NCI-H128 (cell line): ENCODE results near the gene DGKB.

Experiments
- DNase-seq: peaks from one replicate; lab custom pipeline; 2025; ENCODE audit not compliant: unreplicated experiment; lab: John Stamatoyannopoulos, UW

DGKB gene

DNA sequence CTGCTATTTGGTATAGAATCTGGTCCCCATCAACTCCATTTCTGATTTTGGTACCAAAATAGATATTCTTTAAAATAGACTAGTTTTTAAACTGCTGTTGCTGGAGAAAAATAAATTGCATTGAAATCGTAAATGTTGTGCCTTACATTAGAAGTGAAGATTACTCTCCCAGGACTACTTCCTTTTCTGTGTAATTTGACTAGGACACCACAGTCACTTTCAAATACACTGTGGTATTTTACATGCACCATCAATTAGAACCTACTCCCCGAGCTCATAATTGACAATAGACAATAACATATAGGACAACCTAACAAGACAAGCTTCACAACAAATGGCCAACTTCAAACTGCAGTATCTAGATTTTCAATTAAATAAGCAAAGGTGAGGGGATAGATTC is 211.5 kb downstream of the DGKB start:
- DNase-seq, result no peak

DNA sequence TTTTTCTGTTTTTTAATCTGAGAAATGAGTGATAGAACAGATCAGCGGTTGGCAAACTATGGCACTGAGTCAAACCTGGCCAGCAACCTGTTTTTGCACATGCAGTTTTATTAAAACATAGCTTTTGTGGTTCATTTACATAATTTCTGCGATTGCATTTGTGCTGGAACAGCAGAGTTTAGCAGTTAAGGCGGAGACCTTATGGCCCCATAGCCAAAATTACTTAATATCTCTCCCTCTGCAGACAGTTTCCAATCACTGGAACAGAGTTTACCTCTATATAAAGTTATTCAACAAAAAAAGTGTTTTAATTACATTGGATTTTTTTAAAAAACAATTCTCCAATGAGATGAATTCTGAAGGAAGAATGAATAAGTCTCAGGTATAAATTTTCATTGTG is 212.1 kb downstream of the DGKB start:
- DNase-seq, result no peak

DNA sequence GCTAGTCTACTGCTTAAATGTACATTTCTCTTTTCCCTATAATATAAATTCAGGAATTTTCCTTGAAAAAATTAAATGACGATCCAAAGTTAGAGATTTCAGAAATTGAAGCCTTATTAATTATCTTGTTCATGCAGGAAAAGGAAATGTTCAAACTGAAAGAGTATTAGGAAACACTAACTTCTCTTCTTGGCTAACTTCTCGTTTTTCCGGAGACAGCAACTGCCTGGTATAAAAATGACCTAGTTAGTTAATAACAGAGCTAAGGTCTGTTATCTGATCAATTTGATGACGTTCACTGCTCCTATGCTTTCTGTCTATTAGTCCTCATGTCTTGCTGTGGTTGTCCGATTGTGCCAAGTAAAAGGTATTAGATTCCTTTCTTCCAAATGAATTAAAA is 212.5 kb downstream of the DGKB start:
- DNase-seq, result no peak

DNA sequence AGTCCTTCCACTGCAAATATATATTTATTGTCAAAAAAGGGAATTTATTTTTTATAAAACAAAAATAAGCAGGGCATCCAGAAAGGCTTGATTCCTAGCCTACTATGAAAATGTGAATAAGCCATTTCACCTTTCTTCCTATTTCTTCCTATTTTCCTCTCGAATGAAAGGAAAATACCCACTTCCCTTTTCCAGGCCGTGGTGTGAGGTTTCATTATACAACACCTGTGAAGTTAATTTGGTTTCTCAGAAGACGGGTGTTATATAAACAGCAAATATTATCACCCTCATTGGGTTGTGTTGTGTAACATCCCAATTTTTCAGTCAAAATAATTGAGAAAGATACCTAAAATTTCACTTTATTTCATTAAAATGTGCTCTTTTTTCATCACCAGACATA is 214.3 kb downstream of the DGKB start:
- DNase-seq, result no peak

DNA sequence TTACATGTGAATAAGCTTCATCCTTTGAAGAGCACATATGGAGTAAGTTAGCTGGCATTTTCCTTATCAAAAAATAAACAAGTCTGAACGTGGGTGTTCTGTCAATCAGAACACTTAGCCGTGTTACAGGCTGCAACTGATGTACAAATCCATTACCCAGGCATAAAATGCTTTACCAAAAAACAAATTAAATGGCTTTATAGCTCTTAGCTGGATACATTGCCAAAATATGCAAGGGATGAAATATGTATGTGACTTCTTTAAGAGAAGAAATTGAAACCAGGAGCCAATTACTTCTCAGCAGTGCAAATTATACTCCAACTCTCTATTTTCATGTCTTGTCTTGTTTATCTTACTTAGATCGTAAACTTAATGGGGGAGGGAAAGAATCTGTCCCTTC is 214.8 kb downstream of the DGKB start:
- no peak for DNase-seq

DNA sequence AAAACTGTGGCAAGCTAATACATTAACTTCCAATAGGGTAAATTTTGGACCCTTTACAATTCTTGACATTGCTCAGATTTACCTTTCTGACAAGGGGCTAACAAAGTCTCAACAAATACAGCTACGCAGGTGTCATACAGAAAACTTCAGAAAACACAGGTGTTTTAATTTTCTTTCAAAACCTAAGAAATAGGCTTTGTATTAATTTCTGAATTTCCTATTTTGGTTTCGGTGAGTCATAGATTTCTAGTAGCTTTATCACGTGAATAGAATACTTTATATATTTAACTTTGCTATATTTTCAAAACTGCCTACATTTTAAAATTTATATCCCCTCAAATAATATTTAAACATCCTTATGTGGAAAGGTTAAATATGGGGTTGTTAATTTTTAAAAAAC is 215.3 kb downstream of the DGKB start:
- DNase-seq, result no peak

DNA sequence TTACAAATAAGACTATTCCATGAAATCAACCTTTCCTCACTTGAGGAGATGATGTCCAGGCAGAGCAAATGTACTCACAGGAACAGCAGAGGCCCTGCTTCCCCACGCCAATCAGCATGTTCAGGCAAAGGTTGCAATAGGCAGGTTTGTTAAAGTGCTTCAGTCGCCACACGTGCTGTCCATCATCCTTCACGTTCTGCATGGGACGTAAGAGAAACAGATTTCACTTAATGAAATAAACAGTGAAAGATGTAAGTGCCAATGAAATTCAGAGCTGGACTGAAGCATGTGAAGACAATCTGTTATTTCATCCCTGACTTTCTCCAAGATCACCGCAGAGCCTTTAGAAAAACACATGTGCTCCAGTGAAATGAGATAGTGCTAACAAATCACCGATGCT is 217.4 kb downstream of the DGKB start:
- no peak for DNase-seq

DNA sequence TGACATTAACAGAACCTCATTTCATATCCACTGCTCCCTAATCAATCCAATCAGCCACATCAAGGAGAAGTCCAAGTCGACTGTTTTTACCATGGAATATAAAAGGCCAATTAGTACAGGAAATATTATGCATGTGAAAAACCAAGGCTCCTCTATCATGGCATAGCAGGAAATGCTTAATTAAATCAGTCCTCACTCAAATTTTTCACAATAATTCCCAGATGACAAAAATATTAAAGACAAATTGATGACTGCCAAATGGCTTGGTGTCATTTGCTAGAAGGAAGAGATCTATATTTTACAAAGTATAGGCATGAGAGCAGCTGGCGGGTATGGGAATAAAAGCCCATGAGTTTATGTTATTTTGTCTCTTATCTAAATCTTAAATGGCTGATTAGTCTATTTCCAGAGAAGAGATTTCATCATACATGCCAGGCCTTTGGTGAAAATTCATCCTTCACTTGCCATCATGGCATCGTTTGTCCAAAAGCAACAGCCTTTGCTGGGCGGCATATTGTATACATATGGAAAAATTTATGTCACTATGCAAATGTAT is 219.6 kb downstream of the DGKB start:
- no peak for DNase-seq

DNA sequence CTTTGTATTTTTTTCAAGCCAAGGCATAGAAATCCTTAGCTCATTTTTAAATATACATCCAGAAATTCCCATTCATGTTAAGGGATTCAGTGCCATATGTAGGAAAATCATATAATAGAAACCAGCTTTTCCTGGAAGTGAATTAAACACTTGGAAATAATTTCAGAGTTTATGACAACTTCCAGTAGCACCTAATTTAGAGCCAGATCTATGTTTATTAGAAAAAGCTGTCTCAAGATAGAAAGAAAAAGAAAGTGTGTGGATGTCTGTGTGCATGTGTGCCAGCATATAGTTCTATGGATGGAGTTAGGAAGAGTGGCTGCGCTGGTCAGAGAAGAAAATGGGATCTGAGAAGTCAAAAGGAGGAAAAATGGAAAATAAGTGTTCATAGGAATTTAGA is 225.7 kb downstream of the DGKB start:
- no peak for DNase-seq

DNA sequence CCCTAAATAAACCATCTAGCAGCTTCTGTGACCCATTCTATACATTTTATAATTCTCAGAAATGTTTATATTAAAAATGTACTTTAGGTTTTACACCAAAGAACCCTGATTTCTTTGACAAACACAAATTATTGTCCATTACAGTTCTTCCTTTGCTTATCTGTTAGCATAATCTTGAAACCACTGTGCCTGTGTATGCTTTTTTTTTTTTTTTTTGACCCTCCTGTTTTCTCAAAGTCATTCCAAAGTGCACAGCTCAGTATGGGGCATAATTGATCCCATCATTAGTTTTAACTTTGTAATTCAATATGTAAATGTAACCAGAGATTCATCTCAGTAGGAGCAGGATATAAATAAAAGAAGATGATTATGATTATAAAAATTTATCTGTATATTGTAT is 229.3 kb downstream of the DGKB start:
- DNase-seq, result no peak

DNA sequence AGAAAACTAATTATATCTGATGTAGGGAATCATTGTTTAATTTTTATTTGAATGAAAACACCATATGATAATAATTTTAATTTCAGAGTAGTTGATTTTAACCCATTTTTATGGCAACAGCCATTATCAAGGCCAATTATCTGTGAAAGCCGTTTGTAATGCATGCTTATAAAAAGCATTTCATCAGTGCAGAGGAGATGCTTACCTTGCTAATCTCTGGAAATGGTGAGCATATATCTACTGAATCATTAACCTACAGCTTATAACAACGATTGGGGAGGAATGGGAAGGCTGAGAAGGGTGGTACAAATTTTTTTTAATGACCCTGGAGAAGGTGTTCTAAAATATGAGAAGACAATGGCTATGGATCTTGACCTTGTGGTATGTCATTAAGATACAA is 235.6 kb downstream of the DGKB start:
- DNase-seq, result no peak

DNA sequence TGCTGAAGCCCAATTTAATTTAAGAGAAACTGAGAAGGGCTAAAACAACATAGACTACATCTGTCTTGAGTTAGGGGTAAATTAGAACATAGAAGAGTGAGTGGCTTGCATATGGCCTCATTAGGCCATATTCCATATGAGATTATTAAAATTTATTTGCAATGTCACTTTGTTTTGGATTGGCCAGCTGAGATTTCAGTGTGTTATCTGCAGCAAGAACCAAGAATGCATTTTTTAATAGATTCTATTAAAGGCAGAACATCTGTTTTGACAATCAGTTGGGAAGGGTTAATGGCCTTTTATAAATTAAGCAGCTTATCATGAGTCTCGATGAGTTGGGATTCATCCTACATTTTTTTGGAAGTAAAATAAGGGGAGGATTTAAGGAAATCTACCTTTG is 236.2 kb downstream of the DGKB start:
- DNase-seq, result no peak

DNA sequence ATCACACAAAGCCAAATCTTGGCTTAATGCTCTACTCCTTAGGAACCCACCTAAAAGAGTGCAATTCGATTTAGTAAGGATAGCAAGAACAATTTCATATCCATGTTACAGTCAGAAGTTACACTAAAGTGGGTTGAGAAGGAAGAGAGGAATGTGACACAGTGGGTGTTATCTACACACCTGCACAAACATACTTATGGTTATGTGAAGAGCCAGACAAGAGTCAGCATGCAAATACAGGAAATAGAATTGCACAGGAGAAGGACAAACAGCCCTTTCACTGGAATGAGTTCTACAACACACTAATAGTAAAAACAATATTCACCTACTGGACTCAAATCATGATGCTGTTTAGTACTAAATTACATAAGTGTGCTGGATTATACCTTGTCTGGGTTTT is 262.8 kb downstream of the DGKB start:
- DNase-seq, result no peak

DNA sequence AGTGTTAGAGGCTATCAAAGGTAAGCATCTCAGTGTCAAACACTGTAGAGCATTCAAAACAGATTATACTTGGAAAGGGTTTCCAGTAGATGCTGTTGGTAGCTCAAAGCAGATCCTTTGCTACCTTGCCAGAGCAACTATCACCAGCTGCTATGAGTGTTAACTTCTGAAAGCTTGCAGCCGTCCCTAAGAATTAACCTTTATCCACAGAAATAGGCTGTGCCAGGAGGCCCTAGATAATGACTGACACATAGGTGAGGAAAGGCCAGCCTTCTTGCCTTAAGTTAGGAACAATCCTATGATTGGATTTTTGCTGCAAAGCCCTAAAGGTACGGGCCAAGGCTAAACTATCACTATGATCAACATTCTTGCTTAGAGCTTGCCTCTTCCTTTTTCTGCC is 263.2 kb downstream of the DGKB start:
- DNase-seq, result no peak

DNA sequence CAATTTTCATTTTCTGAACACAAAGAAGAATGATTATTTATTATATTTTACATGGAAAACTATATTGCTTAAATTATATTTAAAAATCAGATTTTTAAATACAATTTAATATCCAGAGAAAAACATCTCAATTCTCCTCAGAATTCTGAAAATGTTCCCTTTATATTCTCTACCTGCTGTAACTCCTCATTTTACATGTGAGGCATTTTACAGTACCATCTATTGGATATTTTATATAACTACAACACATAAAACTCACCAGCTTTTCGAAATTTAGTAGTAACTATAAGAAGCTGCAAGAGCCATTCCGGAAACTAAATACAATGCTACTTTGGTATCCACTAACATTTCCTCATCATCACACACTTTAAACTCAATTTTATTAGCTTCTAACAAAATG is 264.6 kb downstream of the DGKB start:
- no peak for DNase-seq

DNA sequence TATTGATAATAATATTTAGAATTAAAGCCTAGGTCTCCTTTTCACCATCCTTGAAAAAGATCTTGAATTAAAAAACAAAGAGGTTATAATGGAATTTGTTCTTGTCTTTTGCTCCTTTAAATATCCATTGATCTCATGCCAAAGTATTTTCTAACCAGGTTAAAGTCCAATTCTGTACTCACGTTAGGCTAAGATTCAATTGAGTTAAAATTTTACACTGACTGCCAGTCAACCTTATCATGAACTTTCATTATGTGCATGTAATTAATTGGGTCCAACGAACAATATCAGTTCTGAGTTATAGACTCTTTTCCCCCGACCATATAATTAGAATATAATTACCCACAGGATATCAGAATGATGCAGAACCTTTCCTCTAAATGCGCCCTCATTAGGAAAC is 266.6 kb downstream of the DGKB start:
- no peak for DNase-seq

DNA sequence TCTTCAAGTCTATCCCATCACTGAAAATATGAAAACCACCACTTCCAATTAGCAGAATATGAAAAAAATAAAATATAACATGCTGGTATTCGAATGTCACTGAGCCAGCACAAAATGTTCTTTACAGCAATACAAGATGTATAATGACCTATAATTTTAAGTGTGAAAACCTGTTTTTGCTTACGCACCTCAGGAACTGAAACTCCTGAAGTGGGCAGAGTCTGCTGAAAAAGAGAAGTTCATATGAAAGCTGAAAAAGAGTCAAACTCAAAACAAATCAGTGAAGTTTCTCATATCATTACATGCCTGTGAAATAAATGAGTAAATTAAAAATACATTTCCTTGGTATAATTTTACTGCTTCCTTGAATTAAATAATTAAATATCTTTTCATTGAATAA is 272.5 kb downstream of the DGKB start:
- no peak for DNase-seq

DNA sequence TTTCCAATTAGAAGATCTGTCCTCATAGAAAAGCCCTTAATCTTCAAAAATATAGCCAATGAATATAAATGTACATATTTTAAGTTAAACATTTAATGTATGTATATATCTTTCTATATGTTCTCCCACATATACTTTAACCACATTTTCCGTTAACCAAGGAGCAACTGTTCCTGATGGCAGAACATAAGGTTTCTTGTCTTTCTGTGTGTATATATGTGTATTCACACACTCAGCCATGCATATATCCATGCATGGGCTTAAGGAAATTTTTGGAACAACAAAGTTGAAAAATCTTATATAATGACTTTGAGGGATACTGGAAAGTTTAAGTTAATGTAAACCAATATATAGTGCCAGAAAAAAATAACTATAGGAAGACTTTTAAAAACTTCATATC is 274.0 kb downstream of the DGKB start:
- no peak for DNase-seq

DNA sequence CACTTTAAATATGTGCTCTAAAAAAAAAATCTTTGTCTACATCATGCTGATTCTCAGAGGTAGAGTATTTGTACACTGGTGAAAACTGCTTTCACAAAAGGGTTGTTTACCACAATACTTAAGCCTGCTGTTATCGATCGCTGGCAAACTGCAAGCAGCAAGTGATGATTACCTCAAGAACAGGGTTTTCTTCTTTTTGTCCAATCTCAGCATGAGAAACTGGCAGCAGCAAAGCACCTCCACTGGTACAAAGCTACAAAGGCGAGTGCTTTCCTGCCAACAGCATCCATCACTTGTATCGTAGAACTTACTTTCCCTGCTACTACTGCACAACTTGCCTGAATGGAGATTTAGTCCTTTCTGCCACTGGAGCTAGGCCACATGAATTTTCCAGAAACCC is 276.5 kb downstream of the DGKB start:
- peak; percentile 10 for DNase-seq

DNA sequence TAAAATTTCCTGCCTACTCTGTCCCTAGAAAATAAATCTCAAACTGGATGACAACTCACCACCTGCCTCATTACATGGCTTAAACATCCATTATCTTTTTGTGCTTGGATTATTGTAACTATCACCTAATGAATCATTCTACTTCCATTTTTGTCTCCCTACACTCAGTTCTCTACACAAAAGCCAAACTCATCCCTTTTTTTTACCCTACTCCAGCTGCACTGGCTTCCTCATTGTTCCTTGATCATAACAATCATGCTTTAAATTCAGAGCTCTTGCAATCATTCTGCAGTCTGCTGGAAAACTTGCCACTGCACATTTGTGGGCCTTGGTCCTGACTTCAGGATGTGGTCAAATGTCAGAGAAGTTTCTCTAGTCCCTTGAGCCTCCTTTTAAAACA is 280.0 kb downstream of the DGKB start:
- no peak for DNase-seq

DNA sequence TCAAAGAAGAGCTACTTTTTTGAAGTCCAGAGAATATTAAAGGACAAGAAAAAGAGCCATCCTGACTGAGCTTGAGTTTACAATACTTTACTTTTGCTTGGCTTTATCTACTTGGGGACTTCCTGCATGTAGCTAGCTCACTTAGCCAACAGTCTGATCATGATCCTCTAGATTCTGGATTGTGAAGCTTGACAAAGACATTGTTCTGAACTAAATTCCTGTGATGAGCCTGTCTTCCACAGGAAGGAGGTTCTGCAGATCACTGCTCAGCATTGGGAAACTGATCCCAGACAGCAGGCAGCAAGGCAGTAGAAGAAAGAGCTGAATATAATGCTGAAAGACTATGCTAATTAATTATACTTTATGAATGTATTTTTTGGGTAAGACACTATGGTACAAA is 296.4 kb downstream of the DGKB start:
- DNase-seq, result no peak

DNA sequence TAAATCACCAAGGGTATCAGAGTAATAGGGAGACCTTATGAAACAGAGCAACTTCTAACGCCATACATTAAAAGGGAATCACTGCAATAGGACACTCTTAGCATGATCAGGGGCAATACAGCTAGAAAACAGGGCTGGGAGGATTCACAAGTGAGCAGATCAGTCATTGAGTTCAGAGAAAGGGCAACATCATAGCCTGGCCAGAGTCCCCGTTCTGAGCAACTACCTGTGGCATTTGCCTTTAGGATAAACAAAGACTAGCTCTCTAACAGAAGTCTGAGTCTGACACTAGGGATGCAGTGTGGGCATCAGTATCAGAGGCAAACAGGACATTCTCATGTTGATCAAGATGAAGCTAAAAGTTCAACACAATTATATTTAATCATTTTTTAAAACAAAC is 297.9 kb downstream of the DGKB start:
- no peak for DNase-seq

DNA sequence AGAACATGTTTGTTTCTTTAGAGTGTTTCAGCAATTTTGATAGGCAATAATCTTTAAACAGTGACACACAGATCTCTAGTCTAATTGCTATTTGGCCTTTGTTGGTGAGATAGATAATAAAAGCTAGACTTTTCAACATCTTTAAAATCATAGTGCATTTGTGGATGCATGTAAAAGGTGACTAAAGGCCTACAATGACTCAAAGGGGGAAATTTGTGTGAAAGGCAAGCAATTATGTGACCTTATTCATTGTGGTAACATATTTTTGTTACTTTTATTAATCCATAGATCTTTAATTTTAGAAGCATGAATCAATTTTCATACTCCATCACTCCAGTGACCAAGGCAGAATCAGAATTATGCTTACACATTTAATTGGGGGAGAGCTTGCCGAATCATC is 299.7 kb downstream of the DGKB start:
- DNase-seq, result no peak

DNA sequence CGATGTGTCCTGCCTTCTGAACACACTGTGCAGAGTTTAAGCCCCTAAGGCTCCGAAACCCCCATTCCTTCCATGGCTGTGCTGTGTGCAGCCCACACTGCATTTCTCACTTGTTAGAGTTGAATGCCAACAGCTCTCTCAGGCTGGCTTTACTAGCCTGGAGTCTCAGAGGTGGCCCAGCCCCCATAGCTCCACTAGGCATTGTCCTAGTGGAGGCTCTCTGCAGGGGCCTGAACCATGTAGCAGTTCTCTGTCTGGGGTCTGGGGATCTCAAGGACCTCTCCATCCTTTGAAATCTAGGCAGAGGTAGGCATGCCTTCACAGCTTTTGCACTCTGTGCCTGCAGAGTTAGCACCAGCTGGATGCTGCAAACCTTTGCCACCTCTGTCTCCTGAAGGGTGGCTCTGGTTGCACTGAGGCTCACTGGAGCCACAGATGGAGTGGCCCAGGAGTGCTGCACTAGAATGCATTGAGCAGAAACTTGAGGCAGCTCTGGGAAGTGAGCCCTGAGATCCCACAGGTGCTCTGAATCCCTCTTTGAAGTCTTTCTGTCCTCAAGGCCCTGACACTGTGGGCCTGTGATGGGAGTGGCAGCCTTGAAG is 301.7 kb downstream of the DGKB start:
- DNase-seq, result no peak
